ENCODE results near the gene RNF121. TPM values are rescaled to one million over a fixed set of nuclear protein-coding genes. Genes with fewer than 3 reads are reported as not detected.
"Not testable (repeated sequence)": the region's sequence is repeated elsewhere in the genome, so short reads cannot be mapped to it uniquely, and the experiment has no call there.

Gene RNF121
- total and polyA plus RNA-seq, 2 of the 13 experiments (the other 11 are each of a cell fraction or from before 2014, with no cell fraction given), result 28.6 to 44.3 TPM

DNA sequence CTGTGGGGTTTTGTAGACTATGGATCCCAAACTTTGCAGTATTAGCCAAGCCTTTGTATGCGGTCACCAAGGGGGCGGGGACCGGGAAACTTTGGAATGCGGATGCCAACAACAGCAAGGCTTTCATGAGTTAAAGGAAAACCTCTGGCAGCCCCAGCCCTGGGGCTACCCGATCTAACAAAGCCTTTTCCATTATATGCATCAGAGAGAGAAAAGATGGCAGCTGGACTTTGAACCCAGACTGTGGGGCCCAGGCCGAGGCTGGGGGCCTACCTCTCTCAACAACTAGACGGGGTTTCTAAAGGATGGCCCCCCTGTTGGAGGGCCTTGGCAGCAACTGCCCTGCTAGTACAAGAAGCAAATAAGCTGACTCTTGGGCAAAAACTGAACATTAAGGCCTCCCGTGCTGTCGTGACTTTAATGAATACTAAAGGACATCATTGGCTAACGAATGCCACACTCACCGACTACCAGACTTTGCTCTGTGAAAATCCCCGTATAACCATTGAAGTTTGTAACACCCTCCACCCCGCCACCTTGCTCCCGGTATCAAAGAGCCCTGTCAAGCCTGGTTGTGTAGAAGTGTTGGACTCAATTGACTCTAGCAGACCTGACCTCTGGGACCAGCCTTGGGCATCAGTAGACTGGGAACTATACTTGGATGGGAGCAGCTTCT, 40.4 kb upstream of the RNF121 start (continued):
- TF ChIP-seq, protein P1, sequence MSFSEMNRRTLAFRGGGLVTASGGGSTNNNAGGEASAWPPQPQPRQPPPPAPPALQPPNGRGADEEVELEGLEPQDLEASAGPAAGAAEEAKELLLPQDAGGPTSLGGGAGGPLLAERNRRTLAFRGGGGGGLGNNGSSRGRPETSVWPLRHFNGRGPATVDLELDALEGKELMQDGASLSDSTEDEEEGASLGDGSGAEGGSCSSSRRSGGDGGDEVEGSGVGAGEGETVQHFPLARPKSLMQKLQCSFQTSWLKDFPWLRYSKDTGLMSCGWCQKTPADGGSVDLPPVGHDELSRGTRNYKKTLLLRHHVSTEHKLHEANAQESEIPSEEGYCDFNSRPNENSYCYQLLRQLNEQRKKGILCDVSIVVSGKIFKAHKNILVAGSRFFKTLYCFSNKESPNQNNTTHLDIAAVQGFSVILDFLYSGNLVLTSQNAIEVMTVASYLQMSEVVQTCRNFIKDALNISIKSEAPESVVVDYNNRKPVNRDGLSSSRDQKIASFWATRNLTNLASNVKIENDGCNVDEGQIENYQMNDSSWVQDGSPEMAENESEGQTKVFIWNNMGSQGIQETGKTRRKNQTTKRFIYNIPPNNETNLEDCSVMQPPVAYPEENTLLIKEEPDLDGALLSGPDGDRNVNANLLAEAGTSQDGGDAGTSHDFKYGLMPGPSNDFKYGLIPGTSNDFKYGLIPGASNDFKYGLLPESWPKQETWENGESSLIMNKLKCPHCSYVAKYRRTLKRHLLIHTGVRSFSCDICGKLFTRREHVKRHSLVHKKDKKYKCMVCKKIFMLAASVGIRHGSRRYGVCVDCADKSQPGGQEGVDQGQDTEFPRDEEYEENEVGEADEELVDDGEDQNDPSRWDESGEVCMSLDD (CRISPR knock-in tag; IDR thresholded peaks at IDR 0.05; ENCODE audit: borderline replicate concordance), result peak; percentile 65; the same call in 1 of the 2 replicates
- peak; percentile 81 for TF ChIP-seq ELF1 (CRISPR knock-in tag; IDR thresholded peaks at IDR 0.05)
- peak; percentile 57; the same call in 1 of the 2 replicates for TF ChIP-seq YEATS4 (CRISPR knock-in tag; IDR thresholded peaks at IDR 0.05; ENCODE audit: borderline replicate concordance)
- peak in 1 of 2 experiments; percentile 45; a peak in 1 of 4 replicates for TF ChIP-seq POLR2A (IDR thresholded peaks at IDR 0.05; ENCODE audit: insufficient read depth in 1 of 2, low read depth in 2 of 2, low read length in 2 of 2)
- peak; percentile 19; the same call in 1 of the 2 replicates for TF ChIP-seq NR2F6 (IDR thresholded peaks at IDR 0.05)
- TF ChIP-seq NR2F6 (CRISPR knock-in tag; IDR thresholded peaks at IDR 0.05); SOX6 (IDR thresholded peaks at IDR 0.05); EP300 (CRISPR knock-in tag; IDR thresholded peaks at IDR 0.05; ENCODE audit: borderline replicate concordance): not testable (repeated sequence)
- peak; percentile 28; the same call in 1 of the 2 replicates for TF ChIP-seq MEIS2 (CRISPR knock-in tag; IDR thresholded peaks at IDR 0.05)
- TF ChIP-seq, protein P2, sequence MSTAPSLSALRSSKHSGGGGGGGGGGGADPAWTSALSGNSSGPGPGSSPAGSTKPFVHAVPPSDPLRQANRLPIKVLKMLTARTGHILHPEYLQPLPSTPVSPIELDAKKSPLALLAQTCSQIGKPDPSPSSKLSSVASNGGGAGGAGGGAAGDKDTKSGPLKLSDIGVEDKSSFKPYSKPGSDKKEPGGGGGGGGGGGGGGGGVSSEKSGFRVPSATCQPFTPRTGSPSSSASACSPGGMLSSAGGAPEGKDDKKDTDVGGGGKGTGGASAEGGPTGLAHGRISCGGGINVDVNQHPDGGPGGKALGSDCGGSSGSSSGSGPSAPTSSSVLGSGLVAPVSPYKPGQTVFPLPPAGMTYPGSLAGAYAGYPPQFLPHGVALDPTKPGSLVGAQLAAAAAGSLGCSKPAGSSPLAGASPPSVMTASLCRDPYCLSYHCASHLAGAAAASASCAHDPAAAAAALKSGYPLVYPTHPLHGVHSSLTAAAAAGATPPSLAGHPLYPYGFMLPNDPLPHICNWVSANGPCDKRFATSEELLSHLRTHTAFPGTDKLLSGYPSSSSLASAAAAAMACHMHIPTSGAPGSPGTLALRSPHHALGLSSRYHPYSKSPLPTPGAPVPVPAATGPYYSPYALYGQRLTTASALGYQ (CRISPR knock-in tag; IDR thresholded peaks at IDR 0.05), result peak; percentile 66; the same call in 1 of the 2 replicates
- TF ChIP-seq THAP11 (CRISPR knock-in tag; IDR thresholded peaks at IDR 0.05), result peak; percentile 60
- TF ChIP-seq SOX6 (CRISPR knock-in tag; IDR thresholded peaks at IDR 0.05), result peak; percentile 94
- peak in 1 of 2 experiments; percentile 52; a peak in 2 of 4 replicates for TF ChIP-seq EP300 (IDR thresholded peaks at IDR 0.05; ENCODE audit: low read depth in 2 of 2, low read length in 2 of 2)
- TF ChIP-seq ZNF232 (CRISPR knock-in tag; IDR thresholded peaks at IDR 0.05; ENCODE audit: borderline replicate concordance), result peak; percentile 24; the same call in 1 of the 2 replicates
- TF ChIP-seq, protein P3, sequence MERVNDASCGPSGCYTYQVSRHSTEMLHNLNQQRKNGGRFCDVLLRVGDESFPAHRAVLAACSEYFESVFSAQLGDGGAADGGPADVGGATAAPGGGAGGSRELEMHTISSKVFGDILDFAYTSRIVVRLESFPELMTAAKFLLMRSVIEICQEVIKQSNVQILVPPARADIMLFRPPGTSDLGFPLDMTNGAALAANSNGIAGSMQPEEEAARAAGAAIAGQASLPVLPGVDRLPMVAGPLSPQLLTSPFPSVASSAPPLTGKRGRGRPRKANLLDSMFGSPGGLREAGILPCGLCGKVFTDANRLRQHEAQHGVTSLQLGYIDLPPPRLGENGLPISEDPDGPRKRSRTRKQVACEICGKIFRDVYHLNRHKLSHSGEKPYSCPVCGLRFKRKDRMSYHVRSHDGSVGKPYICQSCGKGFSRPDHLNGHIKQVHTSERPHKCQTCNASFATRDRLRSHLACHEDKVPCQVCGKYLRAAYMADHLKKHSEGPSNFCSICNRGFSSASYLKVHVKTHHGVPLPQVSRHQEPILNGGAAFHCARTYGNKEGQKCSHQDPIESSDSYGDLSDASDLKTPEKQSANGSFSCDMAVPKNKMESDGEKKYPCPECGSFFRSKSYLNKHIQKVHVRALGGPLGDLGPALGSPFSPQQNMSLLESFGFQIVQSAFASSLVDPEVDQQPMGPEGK (CRISPR knock-in tag; IDR thresholded peaks at IDR 0.05), result peak; percentile 94
- TF ChIP-seq GATAD2A (CRISPR knock-in tag; IDR thresholded peaks at IDR 0.05), result peak; percentile 51
- TF ChIP-seq ELF3 (CRISPR knock-in tag; IDR thresholded peaks at IDR 0.05), result 0 out of 2 replicates have a peak, but pooled peaks have one; percentile 43
- TF ChIP-seq SOX5 (CRISPR knock-in tag; IDR thresholded peaks at IDR 0.05; ENCODE audit: borderline replicate concordance), result peak; percentile 74; the same call in 1 of the 2 replicates
- TF ChIP-seq, protein P4, sequence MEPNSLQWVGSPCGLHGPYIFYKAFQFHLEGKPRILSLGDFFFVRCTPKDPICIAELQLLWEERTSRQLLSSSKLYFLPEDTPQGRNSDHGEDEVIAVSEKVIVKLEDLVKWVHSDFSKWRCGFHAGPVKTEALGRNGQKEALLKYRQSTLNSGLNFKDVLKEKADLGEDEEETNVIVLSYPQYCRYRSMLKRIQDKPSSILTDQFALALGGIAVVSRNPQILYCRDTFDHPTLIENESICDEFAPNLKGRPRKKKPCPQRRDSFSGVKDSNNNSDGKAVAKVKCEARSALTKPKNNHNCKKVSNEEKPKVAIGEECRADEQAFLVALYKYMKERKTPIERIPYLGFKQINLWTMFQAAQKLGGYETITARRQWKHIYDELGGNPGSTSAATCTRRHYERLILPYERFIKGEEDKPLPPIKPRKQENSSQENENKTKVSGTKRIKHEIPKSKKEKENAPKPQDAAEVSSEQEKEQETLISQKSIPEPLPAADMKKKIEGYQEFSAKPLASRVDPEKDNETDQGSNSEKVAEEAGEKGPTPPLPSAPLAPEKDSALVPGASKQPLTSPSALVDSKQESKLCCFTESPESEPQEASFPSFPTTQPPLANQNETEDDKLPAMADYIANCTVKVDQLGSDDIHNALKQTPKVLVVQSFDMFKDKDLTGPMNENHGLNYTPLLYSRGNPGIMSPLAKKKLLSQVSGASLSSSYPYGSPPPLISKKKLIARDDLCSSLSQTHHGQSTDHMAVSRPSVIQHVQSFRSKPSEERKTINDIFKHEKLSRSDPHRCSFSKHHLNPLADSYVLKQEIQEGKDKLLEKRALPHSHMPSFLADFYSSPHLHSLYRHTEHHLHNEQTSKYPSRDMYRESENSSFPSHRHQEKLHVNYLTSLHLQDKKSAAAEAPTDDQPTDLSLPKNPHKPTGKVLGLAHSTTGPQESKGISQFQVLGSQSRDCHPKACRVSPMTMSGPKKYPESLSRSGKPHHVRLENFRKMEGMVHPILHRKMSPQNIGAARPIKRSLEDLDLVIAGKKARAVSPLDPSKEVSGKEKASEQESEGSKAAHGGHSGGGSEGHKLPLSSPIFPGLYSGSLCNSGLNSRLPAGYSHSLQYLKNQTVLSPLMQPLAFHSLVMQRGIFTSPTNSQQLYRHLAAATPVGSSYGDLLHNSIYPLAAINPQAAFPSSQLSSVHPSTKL (CRISPR knock-in tag; IDR thresholded peaks at IDR 0.05), result peak; percentile 66; the same call in 1 of the 2 replicates
- TF ChIP-seq ZFP90 (CRISPR knock-in tag; IDR thresholded peaks at IDR 0.05; ENCODE audit: borderline replicate concordance), result 0 out of 2 replicates have a peak, but pooled peaks have one; percentile 51

Data from HepG2 (cell line).